ENCODE data around the gene FBXL2.

DNA sequence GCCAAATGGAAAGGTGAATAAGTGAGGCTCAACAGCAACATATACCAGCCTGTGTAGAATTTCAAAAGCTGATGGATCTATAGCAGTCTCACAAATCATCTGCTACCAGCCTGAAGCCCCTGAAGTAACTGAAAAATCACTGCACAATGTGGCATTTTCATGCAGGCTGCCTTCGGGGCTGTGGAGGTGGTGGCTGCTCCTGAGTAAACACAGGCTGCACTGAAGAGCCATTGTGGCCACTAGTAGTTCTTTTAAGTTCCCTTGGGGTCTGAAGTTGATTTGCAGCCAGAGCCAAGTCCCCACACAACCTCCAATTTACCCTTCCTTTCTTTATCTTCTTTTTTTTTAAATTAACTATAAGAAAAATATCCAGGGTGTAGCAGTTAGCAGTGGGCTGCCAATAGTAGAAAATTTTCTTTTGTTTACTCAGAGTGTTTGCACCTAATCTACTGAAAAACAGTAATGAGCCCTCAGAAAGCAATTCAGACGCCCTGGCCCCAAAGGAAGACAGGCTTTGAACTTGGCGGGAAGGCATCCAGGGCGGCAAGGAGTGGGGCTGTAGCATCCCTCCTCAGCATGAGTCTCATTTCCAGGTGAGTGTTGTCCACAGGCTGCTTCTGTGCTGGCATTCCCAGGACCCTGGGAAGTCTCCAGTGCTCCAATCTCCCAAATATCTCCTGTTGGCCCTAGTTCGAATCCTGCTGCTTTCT is 45.3 kb upstream of the FBXL2 start:
- TF ChIP-seq, protein P1, sequence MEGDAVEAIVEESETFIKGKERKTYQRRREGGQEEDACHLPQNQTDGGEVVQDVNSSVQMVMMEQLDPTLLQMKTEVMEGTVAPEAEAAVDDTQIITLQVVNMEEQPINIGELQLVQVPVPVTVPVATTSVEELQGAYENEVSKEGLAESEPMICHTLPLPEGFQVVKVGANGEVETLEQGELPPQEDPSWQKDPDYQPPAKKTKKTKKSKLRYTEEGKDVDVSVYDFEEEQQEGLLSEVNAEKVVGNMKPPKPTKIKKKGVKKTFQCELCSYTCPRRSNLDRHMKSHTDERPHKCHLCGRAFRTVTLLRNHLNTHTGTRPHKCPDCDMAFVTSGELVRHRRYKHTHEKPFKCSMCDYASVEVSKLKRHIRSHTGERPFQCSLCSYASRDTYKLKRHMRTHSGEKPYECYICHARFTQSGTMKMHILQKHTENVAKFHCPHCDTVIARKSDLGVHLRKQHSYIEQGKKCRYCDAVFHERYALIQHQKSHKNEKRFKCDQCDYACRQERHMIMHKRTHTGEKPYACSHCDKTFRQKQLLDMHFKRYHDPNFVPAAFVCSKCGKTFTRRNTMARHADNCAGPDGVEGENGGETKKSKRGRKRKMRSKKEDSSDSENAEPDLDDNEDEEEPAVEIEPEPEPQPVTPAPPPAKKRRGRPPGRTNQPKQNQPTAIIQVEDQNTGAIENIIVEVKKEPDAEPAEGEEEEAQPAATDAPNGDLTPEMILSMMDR (IDR thresholded peaks at IDR 0.05), result no peak
- no peak for TF ChIP-seq POLR2A (IDR thresholded peaks at IDR 0.05)

Measured in testis (tissue), 2 donors.